Measurements from ENCODE around the gene TMEM212. TPM values are rescaled to one million over a fixed set of nuclear protein-coding genes. Genes with fewer than 3 reads are reported as not detected.
A peak's percentile ranks its signal among the peaks of the same experiment; 100 is the strongest.

TMEM212 gene
- total RNA-seq, 1 experiment from 2014 or later = not detected

DNA sequence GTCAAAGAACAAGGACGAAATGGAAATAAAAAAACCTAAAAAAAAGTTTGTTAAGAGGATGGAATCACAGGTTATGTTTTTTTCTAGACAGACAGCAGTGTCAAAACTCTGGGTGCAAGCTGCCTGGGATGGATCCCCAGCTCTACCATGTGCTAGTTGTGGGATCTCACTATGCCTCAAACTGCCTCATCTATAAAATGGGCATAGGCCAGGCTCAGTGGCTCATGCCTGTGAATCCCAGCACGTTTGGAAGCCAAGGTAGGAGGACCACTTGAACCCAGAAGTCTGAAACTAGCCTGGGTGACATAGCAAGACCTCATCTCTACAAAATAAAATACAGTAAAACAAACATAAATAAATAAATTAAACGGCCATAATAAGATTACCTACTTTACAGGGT, 37.5 kb upstream of the TMEM212 start:
- H3K27me3 ChIP-seq (replicated peaks; ENCODE audit: control insufficient read depth, insufficient read depth, low read length) = no peaks in the 10 kb centered on the region
- BruUV-seq (replicated peaks) = no TSS peak
- H3K36me3 Mint-ChIP-seq (ENCODE audit: insufficient read depth, unreplicated experiment) = peaks cover 5% of the 10 kb centered on the region
- DNase-seq = no peak
- TF ChIP-seq, protein P1, sequence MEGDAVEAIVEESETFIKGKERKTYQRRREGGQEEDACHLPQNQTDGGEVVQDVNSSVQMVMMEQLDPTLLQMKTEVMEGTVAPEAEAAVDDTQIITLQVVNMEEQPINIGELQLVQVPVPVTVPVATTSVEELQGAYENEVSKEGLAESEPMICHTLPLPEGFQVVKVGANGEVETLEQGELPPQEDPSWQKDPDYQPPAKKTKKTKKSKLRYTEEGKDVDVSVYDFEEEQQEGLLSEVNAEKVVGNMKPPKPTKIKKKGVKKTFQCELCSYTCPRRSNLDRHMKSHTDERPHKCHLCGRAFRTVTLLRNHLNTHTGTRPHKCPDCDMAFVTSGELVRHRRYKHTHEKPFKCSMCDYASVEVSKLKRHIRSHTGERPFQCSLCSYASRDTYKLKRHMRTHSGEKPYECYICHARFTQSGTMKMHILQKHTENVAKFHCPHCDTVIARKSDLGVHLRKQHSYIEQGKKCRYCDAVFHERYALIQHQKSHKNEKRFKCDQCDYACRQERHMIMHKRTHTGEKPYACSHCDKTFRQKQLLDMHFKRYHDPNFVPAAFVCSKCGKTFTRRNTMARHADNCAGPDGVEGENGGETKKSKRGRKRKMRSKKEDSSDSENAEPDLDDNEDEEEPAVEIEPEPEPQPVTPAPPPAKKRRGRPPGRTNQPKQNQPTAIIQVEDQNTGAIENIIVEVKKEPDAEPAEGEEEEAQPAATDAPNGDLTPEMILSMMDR (IDR thresholded peaks at IDR 0.05; ENCODE audit: insufficient read depth in 1 of 2, low read depth in 1 of 2, low read length in 1 of 2, severe bottlenecking in 1 of 2, unreplicated experiment in 1 of 2) = no peak
- H3K36me3 ChIP-seq (ENCODE audit: control insufficient read depth, insufficient read depth, low read length) = no peaks in the 10 kb centered on the region
- H3K27ac Mint-ChIP-seq (ENCODE audit: unreplicated experiment) = no peak overlapping the region
- H3K4me1 ChIP-seq = peaks cover 21% of the 10 kb centered on the region
- intact Hi-C loops (cut with micrococcal nuclease; ENCODE audit: unreplicated experiment) = loop anchor here (1.0 kb wide), 2 partner anchors 126 to 335 kb away; no protein-coding TSS in a partner anchor
- no peaks in the 10 kb centered on the region for H3K9me3 Mint-ChIP-seq (ENCODE audit: unreplicated experiment)
- H3K4me3 Mint-ChIP-seq (ENCODE audit: unreplicated experiment) = no peak overlapping the region
- POLR2A ChIA-PET = no interaction called here
- H3K4me1 Mint-ChIP-seq (ENCODE audit: low read depth, unreplicated experiment) = peaks cover 38% of the 10 kb centered on the region
- no peaks in the 10 kb centered on the region for H3K9me3 ChIP-seq
- no peaks in the 10 kb centered on the region for H3K27me3 Mint-ChIP-seq (ENCODE audit: insufficient read depth, unreplicated experiment)
- no peak overlapping the region for H3K4me3 ChIP-seq (ENCODE audit: low read depth, low read length)
- CTCF ChIA-PET = interaction anchor here (1.0 to 1.3 kb wide), 2 partner anchors 24 to 28 kb away, joined by 4 to 5 read pairs; no protein-coding TSS in a partner anchor

DNA sequence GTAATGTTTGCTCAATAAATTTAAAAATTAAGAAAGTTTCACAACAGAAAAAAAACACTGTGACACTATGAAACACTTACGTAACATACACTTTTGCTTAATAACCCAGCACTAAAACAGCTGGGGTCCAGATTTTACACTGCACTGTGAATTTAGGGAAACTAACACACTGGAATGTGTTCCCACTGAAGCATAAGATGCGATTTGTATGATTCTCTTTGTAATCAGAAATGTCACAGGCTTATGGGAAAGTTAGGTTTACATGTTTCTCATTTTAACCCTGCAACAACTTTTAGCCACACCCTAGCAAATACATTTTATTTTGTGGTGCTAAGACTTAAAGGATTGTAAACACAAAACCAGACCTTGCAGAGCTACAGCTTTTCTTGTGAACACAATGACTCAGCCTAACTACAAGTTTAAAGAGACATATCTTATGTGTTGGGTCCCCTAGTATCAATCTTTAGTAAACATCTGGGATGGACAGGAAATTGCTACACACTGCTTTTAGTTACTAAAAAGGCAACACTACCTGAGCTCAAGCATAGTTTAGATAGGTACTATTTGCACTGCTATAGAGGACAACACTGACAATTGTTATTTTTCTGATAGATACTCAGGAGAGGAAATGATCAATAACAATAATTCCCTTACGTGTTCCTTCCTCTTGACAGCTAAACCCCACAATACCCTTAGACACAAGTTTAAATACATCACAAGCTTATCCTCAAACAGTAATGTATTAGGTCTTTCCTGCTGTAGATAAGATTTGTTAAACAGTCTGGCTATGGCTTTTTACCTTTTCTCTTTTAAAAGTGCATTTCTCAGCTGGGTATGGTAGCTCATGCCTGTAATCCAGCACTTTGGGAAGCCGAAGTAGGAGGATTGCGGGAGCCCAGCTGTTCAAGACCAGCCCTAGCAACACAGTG, 36.7 kb upstream of the TMEM212 start:
- DNase-seq = peak in 1 of 2 experiments; percentile 44
- no TSS peak for BruUV-seq (replicated peaks)
- Mint-ChIP-seq H3K27me3 (ENCODE audit: insufficient read depth, unreplicated experiment) (no peaks in the 10 kb centered on the region), H3K4me1 (ENCODE audit: low read depth, unreplicated experiment) (peaks cover 41% of the 10 kb centered on the region), H3K9me3 (ENCODE audit: unreplicated experiment) (no peaks in the 10 kb centered on the region), H3K27ac (ENCODE audit: unreplicated experiment) (peak overlapping the region; percentile 50), H3K4me3 (ENCODE audit: unreplicated experiment) (no peak overlapping the region), H3K36me3 (ENCODE audit: insufficient read depth, unreplicated experiment) (peaks cover 5% of the 10 kb centered on the region)
- TF ChIP-seq, protein P1 (IDR thresholded peaks at IDR 0.05; ENCODE audit: insufficient read depth in 1 of 2, low read depth in 1 of 2, low read length in 1 of 2, severe bottlenecking in 1 of 2, unreplicated experiment in 1 of 2) = no peak
- POLR2A ChIA-PET = interaction anchor here (0.6 kb wide), 1 partner anchor 129 kb away, joined by 3 read pairs; no protein-coding TSS in a partner anchor
- Histone ChIP-seq H3K27me3 (replicated peaks; ENCODE audit: control insufficient read depth, insufficient read depth, low read length) (no peaks in the 10 kb centered on the region), H3K4me3 (ENCODE audit: low read depth, low read length) (no peak overlapping the region), H3K9me3 (no peaks in the 10 kb centered on the region), H3K36me3 (ENCODE audit: control insufficient read depth, insufficient read depth, low read length) (no peaks in the 10 kb centered on the region), H3K4me1 (peaks cover 28% of the 10 kb centered on the region)
- CTCF ChIA-PET = interaction anchor here (0.8 to 1.3 kb wide), 3 partner anchors 23 to 34 kb away, joined by 3 to 5 read pairs (median 4); no protein-coding TSS in a partner anchor
- intact Hi-C loops (cut with micrococcal nuclease; ENCODE audit: unreplicated experiment) = loop anchor here (1.0 kb wide), 2 partner anchors 127 to 334 kb away; no protein-coding TSS in a partner anchor

DNA sequence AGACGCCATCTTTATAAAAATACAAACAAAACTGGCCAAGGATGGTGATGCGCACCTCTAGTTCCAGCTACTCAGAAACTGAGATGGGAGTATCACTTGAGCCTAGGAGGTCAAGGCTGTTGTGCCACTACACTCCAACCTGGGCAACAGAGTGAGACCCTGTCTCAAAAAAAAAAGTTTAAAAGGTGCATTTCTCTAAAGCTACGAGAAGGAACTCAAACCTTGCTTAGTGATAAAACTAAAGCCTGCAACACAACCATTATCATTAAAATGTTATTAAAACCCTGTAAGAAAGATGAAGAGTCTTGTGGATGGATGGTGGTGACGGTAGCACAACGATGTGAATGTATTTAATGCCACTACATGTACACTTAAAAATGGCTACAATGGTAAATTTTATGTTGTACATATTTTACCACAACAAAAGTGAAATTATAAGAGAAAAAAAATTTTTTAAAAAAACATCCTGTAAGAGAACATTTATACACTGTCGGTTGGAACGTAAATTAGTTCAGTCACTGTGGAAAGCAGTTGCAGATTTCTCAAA, 35.9 kb upstream of the TMEM212 start:
- ChIA-PET POLR2A (no interaction called here), CTCF (interaction anchor here (0.8 to 1.3 kb wide), 2 partner anchors 23 to 34 kb away, joined by 3 to 5 read pairs; no protein-coding TSS in a partner anchor)
- Histone ChIP-seq H3K27me3 (replicated peaks; ENCODE audit: control insufficient read depth, insufficient read depth, low read length) (no peaks in the 10 kb centered on the region), H3K4me1 (peaks cover 35% of the 10 kb centered on the region), H3K4me3 (ENCODE audit: low read depth, low read length) (no peak overlapping the region), H3K36me3 (ENCODE audit: control insufficient read depth, insufficient read depth, low read length) (no peaks in the 10 kb centered on the region), H3K9me3 (no peaks in the 10 kb centered on the region)
- peaks cover 5% of the 10 kb centered on the region for H3K36me3 Mint-ChIP-seq (ENCODE audit: insufficient read depth, unreplicated experiment)
- no TSS peak for BruUV-seq (replicated peaks)
- peaks cover 38% of the 10 kb centered on the region for H3K4me1 Mint-ChIP-seq (ENCODE audit: low read depth, unreplicated experiment)
- H3K27me3 Mint-ChIP-seq (ENCODE audit: insufficient read depth, unreplicated experiment) = no peaks in the 10 kb centered on the region
- H3K9me3 Mint-ChIP-seq (ENCODE audit: unreplicated experiment) = no peaks in the 10 kb centered on the region
- TF ChIP-seq, protein P1 (IDR thresholded peaks at IDR 0.05; ENCODE audit: insufficient read depth in 1 of 2, low read depth in 1 of 2, low read length in 1 of 2, severe bottlenecking in 1 of 2, unreplicated experiment in 1 of 2) = no peak
- no peak overlapping the region for H3K4me3 Mint-ChIP-seq (ENCODE audit: unreplicated experiment)
- no peak for DNase-seq
- H3K27ac Mint-ChIP-seq (ENCODE audit: unreplicated experiment) = peak overlapping the region; percentile 50
- intact Hi-C loops (cut with micrococcal nuclease; ENCODE audit: unreplicated experiment) = no loop called here
